ENCODE results near the gene RASSF5.
"Not testable (repeated sequence)": the region's sequence is repeated elsewhere in the genome, so short reads cannot be mapped to it uniquely, and the experiment has no call there.

DNA sequence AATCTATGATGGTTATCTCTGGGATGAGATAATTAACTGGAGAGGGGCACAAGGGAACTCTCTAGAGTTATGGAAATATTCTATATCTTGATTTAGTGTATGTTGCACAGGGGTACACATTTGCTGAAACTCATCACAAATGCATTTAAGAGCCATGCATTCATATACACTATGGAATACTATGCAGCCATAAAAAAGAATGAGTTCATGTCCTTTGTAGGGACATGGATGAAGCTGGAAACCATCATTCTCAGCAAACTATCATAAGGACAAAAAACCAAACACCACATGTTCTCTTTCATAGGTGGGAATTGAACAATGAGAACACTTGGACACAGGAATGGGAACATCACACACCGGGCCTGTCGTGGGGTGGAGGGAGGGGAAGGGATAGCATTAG, 119.1 kb downstream of the RASSF5 start:
- not testable (repeated sequence) for TF ChIP-seq EZH2phosphoT487 (IDR thresholded peaks at IDR 0.05; ENCODE audit: borderline replicate concordance, low read length)
- TF ChIP-seq, protein P1, sequence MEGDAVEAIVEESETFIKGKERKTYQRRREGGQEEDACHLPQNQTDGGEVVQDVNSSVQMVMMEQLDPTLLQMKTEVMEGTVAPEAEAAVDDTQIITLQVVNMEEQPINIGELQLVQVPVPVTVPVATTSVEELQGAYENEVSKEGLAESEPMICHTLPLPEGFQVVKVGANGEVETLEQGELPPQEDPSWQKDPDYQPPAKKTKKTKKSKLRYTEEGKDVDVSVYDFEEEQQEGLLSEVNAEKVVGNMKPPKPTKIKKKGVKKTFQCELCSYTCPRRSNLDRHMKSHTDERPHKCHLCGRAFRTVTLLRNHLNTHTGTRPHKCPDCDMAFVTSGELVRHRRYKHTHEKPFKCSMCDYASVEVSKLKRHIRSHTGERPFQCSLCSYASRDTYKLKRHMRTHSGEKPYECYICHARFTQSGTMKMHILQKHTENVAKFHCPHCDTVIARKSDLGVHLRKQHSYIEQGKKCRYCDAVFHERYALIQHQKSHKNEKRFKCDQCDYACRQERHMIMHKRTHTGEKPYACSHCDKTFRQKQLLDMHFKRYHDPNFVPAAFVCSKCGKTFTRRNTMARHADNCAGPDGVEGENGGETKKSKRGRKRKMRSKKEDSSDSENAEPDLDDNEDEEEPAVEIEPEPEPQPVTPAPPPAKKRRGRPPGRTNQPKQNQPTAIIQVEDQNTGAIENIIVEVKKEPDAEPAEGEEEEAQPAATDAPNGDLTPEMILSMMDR (IDR thresholded peaks at IDR 0.05; ENCODE audit: low read depth, low read length, poor library complexity, severe bottlenecking), result not testable (repeated sequence)

Data from DOHH2 (cell line).